GM19463 (cell line): ENCODE measurements around the gene MYO9A.

Experiments used
- ATAC-seq: cut with Tn5 transposase; IDR thresholded peaks from one replicate; pipeline ENCODE4 v1.9.1; 2021; ENCODE audit warnings: mild to moderate bottlenecking, moderate library complexity; ENCODE audit not compliant: unreplicated experiment

The MYO9A gene

GRCh38 chr15:71791975-71792374, 326.0 kb downstream of the MYO9A start:
- ATAC-seq: no peak

GRCh38 chr15:71790081-71790480, 327.9 kb downstream of the MYO9A start:
- no peak for ATAC-seq

- ATAC-seq: no peak
Observed at GRCh38 chr15:71789616-71790015, 328.3 kb downstream of the MYO9A start.

GRCh38 chr15:71788646-71789579, 329.0 kb downstream of the MYO9A start:
- ATAC-seq: no peak

- ATAC-seq: no peak
Observed at GRCh38 chr15:71786673-71787072, 331.3 kb downstream of the MYO9A start.

- no peak for ATAC-seq
Observed at GRCh38 chr15:71785996-71786395, 332.0 kb downstream of the MYO9A start.

- ATAC-seq: no peak
Observed at GRCh38 chr15:71784719-71785118, 333.2 kb downstream of the MYO9A start.

GRCh38 chr15:71782422-71783165, 335.4 kb downstream of the MYO9A start:
- ATAC-seq: no peak

- ATAC-seq: no peak
Observed at GRCh38 chr15:71781965-71782265, 336.0 kb downstream of the MYO9A start.

- no peak for ATAC-seq
Observed at GRCh38 chr15:71781179-71781964, 336.6 kb downstream of the MYO9A start.

GRCh38 chr15:71780115-71780976, 337.6 kb downstream of the MYO9A start:
- peak; percentile 47 for ATAC-seq

GRCh38 chr15:71779073-71779797, 338.7 kb downstream of the MYO9A start:
- ATAC-seq: no peak

- ATAC-seq: no peak
Observed at GRCh38 chr15:71777216-71777943, 340.6 kb downstream of the MYO9A start.

GRCh38 chr15:71776304-71776703, 341.6 kb downstream of the MYO9A start:
- no peak for ATAC-seq

- ATAC-seq: no peak
Observed at GRCh38 chr15:71775856-71776255, 342.1 kb downstream of the MYO9A start.

- no peak for ATAC-seq
Observed at GRCh38 chr15:71773206-71773859, 344.6 kb downstream of the MYO9A start.
